ENCODE data around the gene RAB15. TPM values are rescaled to one million over a fixed set of nuclear protein-coding genes. Genes with fewer than 3 reads are reported as not detected.
A peak's percentile ranks its signal among the peaks of the same experiment; 100 is the strongest.

The RAB15 gene
- total RNA-seq, 1 donor from 2014 or later = 18.2 TPM

DNA sequence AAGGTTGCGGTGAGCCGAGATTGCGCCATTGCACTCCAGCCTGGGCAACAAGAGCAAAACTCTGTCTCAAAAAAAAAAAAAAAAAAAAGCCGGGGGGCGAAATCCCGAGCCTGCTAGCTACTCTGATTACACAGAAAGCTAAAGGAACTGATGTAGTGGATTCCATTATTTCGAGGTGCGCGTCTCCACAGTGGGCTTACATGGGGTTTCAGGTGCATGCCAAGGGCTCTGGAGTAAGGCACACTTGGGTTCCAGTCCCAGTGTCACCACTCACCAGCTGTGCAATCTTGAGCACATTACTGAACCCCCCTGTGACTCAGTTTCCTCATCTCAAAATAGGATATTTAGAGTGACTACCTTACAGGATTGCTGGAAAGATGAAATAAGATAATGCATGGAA is 1.7 kb upstream of the RAB15 start:
- H3K27me3 ChIP-seq (ENCODE audit: control insufficient read depth, insufficient read depth, low read length) = peaks cover 3% of the 10 kb centered on the region
- H3K4me3 ChIP-seq (ENCODE audit: low read depth, low read length) = no peak overlapping the region
- DNase-seq (ENCODE audit: low read depth) = no peak

DNA sequence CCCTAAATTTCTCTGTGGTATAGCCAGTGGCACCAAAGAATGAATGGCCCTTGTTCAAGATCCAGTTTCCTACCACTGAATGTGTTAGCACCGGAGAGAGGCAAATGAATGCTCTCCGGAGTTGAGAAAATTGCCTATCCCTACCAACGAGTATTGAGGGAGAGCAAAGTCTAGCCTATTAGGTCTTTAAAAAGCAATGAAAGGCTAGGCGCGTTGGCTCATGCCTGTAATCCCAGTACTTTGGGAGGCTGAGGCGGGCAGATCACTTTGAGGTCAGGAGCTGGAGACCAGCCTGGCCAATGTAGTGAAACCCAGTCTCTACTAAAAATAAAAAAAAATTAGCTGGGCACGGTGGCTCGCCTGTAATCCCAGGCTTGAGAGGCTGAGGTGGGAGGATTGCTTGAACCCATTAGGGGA is 898 bp upstream of the RAB15 start:
- no peaks in the 10 kb centered on the region for H3K36me3 ChIP-seq (ENCODE audit: control insufficient read depth, insufficient read depth, low read length)
- H3K4me3 ChIP-seq (ENCODE audit: low read depth, low read length) = no peak overlapping the region
- TF ChIP-seq, protein P1, sequence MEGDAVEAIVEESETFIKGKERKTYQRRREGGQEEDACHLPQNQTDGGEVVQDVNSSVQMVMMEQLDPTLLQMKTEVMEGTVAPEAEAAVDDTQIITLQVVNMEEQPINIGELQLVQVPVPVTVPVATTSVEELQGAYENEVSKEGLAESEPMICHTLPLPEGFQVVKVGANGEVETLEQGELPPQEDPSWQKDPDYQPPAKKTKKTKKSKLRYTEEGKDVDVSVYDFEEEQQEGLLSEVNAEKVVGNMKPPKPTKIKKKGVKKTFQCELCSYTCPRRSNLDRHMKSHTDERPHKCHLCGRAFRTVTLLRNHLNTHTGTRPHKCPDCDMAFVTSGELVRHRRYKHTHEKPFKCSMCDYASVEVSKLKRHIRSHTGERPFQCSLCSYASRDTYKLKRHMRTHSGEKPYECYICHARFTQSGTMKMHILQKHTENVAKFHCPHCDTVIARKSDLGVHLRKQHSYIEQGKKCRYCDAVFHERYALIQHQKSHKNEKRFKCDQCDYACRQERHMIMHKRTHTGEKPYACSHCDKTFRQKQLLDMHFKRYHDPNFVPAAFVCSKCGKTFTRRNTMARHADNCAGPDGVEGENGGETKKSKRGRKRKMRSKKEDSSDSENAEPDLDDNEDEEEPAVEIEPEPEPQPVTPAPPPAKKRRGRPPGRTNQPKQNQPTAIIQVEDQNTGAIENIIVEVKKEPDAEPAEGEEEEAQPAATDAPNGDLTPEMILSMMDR (IDR thresholded peaks at IDR 0.05; ENCODE audit: insufficient read depth, low read length, poor library complexity, severe bottlenecking) = no peak
- DNase-seq (ENCODE audit: low read depth) = no peak
- peaks cover 3% of the 10 kb centered on the region for H3K27me3 ChIP-seq (ENCODE audit: control insufficient read depth, insufficient read depth, low read length)

More for the DNA sequence above, 1.7 kb upstream of the RAB15 start:
- TF ChIP-seq, protein P1 (IDR thresholded peaks at IDR 0.05; ENCODE audit: insufficient read depth, low read length, poor library complexity, severe bottlenecking) = no peak
- no peaks in the 10 kb centered on the region for H3K36me3 ChIP-seq (ENCODE audit: control insufficient read depth, insufficient read depth, low read length)

DNA sequence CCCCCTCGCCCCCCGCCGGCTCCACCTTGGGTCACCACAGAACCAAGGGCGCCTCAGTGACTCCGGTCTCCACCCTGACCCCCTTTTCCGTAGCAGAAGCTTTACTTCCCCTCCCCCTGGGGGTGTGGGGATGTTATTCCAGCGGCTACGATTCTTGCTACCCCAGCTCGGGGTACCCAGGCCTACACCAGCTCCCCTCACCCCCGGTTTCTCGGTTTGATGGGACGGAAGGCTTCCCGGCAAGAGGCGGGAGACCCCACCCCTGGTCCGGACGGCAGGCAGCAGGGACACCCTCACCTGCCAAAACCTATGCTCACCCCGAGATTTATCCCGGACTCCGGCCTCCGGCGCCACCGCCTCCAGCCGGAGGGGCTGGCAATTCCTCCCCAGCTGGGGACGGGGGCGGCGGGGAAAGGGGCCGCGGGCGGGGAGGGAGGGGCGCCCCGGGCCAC is 619 bp downstream of the RAB15 start:
- no peak for DNase-seq (ENCODE audit: low read depth)
- Histone ChIP-seq H3K27me3 (ENCODE audit: control insufficient read depth, insufficient read depth, low read length) (peaks cover 3% of the 10 kb centered on the region), H3K36me3 (ENCODE audit: control insufficient read depth, insufficient read depth, low read length) (no peaks in the 10 kb centered on the region), H3K4me3 (ENCODE audit: low read depth, low read length) (peak overlapping the region; percentile 77)
- TF ChIP-seq, protein P1 (IDR thresholded peaks at IDR 0.05; ENCODE audit: insufficient read depth, low read length, poor library complexity, severe bottlenecking) = no peak

DNA sequence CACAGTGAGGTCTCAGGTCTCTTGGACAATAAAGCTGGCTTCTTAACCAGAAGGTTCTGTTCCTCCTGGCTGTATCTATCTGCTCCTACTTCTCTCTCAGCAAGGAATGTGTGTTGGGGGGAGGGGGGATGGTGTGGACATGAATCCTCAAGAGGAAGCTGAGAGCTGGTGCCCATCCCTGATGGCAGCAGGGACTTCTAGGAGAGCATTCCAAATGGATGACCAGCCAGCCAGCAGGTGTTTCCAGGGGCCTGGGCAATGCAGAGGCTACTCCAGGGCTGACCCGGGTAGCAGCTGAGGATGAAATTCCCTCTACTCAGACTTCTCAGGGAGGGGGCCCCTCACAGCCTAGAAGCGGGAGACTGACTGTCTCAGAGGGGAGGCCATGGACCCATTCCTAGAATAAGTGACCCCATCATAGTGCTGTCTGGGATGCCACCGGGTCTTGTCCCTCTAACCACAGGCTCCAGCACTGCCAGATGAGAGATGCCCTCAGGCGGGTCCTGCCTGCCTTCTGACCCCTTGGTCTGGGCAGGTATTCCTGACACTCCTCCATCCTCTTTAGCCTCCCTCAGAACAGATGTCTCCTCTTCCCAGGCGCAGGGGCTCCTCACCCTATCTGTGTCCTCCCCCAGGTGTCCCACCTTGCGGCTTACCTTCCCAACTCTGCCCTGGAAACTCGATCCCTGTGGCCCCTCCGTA is 1.2 kb downstream of the RAB15 start:
- peak overlapping the region; percentile 77 for H3K4me3 ChIP-seq (ENCODE audit: low read depth, low read length)
- TF ChIP-seq, protein P1 (IDR thresholded peaks at IDR 0.05; ENCODE audit: insufficient read depth, low read length, poor library complexity, severe bottlenecking) = no peak
- no peak for DNase-seq (ENCODE audit: low read depth)
- no peaks in the 10 kb centered on the region for H3K36me3 ChIP-seq (ENCODE audit: control insufficient read depth, insufficient read depth, low read length)
- H3K27me3 ChIP-seq (ENCODE audit: control insufficient read depth, insufficient read depth, low read length) = peaks cover 3% of the 10 kb centered on the region

DNA sequence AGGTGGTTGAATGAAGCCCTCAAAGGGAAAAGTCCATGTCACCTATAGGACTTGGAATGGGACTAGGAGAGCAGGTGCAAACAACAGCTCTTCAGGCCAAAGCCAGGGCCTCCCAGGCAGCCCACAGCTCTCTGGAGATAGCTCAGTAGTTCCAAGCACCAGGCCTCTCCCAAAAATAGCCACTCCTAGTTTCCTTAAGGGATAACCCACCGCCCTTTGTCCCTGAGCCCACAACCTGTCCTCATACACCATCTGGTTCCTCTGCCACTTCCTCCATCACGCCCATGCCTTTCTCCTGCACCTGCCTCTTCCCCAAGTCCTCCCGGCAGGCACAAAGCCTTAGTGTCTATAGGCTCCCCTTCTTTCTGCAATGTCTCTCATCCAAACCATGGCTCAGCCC is 2.1 kb downstream of the RAB15 start:
- H3K36me3 ChIP-seq (ENCODE audit: control insufficient read depth, insufficient read depth, low read length) = no peaks in the 10 kb centered on the region
- TF ChIP-seq, protein P1 (IDR thresholded peaks at IDR 0.05; ENCODE audit: insufficient read depth, low read length, poor library complexity, severe bottlenecking) = no peak
- peaks cover 3% of the 10 kb centered on the region for H3K27me3 ChIP-seq (ENCODE audit: control insufficient read depth, insufficient read depth, low read length)
- H3K4me3 ChIP-seq (ENCODE audit: low read depth, low read length) = no peak overlapping the region
- DNase-seq (ENCODE audit: low read depth) = no peak

DNA sequence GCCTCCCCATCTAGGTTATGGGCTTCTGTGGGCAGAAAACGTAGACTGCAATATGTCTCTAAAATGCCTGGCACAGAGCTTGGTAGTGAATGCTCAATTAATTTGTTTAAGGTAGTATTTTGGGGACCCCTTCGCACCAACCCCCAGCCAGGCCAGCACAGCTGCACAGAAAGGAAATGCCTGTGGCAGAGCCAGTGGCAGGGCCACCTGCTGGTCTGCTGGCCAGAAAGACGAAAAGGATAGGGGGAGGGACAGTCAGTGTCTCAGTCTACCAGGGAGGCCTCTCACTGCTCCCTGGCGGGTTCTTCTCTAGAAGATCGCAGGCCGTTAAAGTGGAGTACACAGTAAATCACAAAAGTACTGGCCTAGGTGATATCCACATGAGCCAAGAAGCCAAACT is 3.5 kb downstream of the RAB15 start:
- DNase-seq (ENCODE audit: low read depth) = no peak
- peaks cover 3% of the 10 kb centered on the region for H3K27me3 ChIP-seq (ENCODE audit: control insufficient read depth, insufficient read depth, low read length)
- TF ChIP-seq, protein P1 (IDR thresholded peaks at IDR 0.05; ENCODE audit: insufficient read depth, low read length, poor library complexity, severe bottlenecking) = no peak
- H3K36me3 ChIP-seq (ENCODE audit: control insufficient read depth, insufficient read depth, low read length) = no peaks in the 10 kb centered on the region
- no peak overlapping the region for H3K4me3 ChIP-seq (ENCODE audit: low read depth, low read length)

Data from kidney epithelial cell (primary cell).